GM19438 (cell line): ENCODE measurements around the gene OR51V1.
"Not testable (repeated sequence)": the region's sequence is repeated elsewhere in the genome, so short reads cannot be mapped to it uniquely, and the experiment has no call there.

Source experiments
- ATAC-seq: cut with Tn5 transposase; IDR thresholded peaks from one replicate; pipeline ENCODE4 v1.9.1; 2021; ENCODE audit warnings: low read depth; ENCODE audit not compliant: unreplicated experiment

Gene OR51V1

GRCh38 chr11:5174934-5175333 is 25.5 kb downstream of the OR51V1 start:
- no peak for ATAC-seq

GRCh38 chr11:5171856-5172255 is 28.6 kb downstream of the OR51V1 start:
- ATAC-seq: no peak

GRCh38 chr11:5165898-5166297 is 34.6 kb downstream of the OR51V1 start:
- not testable (repeated sequence) for ATAC-seq

GRCh38 chr11:5164807-5165206 is 35.7 kb downstream of the OR51V1 start:
- ATAC-seq: not testable (repeated sequence)

- not testable (repeated sequence) for ATAC-seq
Observed at GRCh38 chr11:5161045-5161444, 39.4 kb downstream of the OR51V1 start.

GRCh38 chr11:5160217-5160616 is 40.3 kb downstream of the OR51V1 start:
- ATAC-seq: not testable (repeated sequence)

GRCh38 chr11:5159806-5160205 is 40.7 kb downstream of the OR51V1 start:
- no peak for ATAC-seq

GRCh38 chr11:5154657-5155056 is 45.8 kb downstream of the OR51V1 start, which contains the start of gene OR52A1:
Gene OR52A1 (minus strand): TSS chr11:5154757. CDS start chr11:5152369, 2,388 bp downstream.
- no peak for ATAC-seq

- no peak for ATAC-seq
Observed at GRCh38 chr11:5153574-5154431, 46.7 kb downstream of the OR51V1 start.

GRCh38 chr11:5151713-5152153 is 48.7 kb downstream of the OR51V1 start:
- no peak for ATAC-seq
